Activated CD4-positive, alpha-beta memory T cell treated with anti-CD3 and anti-CD28 coated beads for 36 hours (primary cell): ENCODE data around the gene MARVELD1. TPM values are rescaled to one million over a fixed set of nuclear protein-coding genes. Genes with fewer than 3 reads are reported as not detected.

Experiments used
- CTCF ChIA-PET: fragments of 350-600 bp; sonication (Branson Sonifier 250); formaldehyde crosslinking; loops from one replicate; lab custom pipeline; 2021; ENCODE audit warnings: antibody characterized with exemption, inconsistent platforms; lab: Charles Lee
- POLR2A ChIA-PET: fragments of 350-600 bp; sonication (Branson Sonifier 250); formaldehyde crosslinking; loops from one replicate; lab custom pipeline; 2021; ENCODE audit warnings: antibody characterized with exemption; lab: Charles Lee
- DNase-seq: peaks from one replicate; pipeline ENCODE4 v3.0.0-alpha.2; 2020
- H3K27ac Mint-ChIP-seq: one replicate; pipeline ENCODE4 v1.8.0; 2021; ENCODE audit warnings: mixed read lengths
- H3K27me3 Mint-ChIP-seq: one replicate; pipeline ENCODE4 v1.8.0; 2021; ENCODE audit warnings: mixed read lengths
- H3K36me3 Mint-ChIP-seq: one replicate; pipeline ENCODE4 v1.8.0; 2021; ENCODE audit warnings: mixed read lengths
- H3K4me1 Mint-ChIP-seq: one replicate; pipeline ENCODE4 v1.8.0; 2021; ENCODE audit warnings: low read depth, mixed read lengths
- H3K4me3 Mint-ChIP-seq: one replicate; pipeline ENCODE4 v1.8.0; 2021; ENCODE audit warnings: mild to moderate bottlenecking, mixed read lengths
- H3K9me3 Mint-ChIP-seq: one replicate; pipeline ENCODE4 v1.8.0; 2021; ENCODE audit warnings: mixed read lengths
- intact Hi-C: fragments of 100-400 bp; cut with micrococcal nuclease; formaldehyde crosslinking; loops from one replicate; pipeline ENCODE4 v1.15.1; 2023
- total RNA-seq, 2 experiments: library from RNA; stranded (reverse); gene quantifications; one replicate each; pipeline ENCODE4 v1.2.3, GENCODE V29; 2021

MARVELD1 gene
- 1 to 10 TPM; 2.9 to 4.0 TPM for total RNA-seq

DNA sequence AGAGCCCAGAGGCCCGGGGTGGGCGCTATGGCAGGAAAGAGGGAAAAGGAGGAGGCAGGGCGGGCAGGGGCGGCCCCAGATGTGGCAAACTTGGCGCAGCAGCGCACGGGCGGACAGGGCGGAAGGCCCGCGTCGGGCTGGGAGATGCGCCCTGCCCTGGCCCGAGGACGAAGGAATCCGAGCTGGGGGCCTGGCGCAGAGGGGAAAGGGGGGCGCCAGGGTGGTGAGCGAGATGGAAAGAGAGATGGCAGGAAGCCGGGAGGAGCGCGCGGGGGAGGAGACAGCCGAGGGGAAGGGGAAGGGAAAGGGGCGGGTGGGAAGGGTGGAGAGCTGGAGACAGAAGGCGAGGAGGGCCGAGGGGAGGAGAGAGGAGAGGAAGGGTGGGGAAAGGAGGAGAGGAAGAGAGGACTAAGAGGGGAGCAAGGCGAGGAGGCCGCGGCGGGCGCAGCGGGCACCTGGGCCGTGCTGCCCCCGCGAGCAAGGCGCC is at the start of gene MARVELD1:
Gene MARVELD1 (plus strand): TSS at position 392 of the 487 bp plus-strand sequence. CDS start 147 bp downstream, outside the sequence.
- no peaks in the 10 kb centered on the region for H3K36me3 Mint-ChIP-seq
- intact Hi-C loops = no loop called here
- POLR2A ChIA-PET = interaction anchor here (1.0 to 1.9 kb wide), 5 partner anchors 11 to 23 kb away, joined by 3 to 5 read pairs (median 4); partner anchors contain the start of gene ZFYVE27
- H3K27me3 Mint-ChIP-seq = peaks cover 8% of the 10 kb centered on the region
- H3K4me1 Mint-ChIP-seq = peaks cover 7% of the 10 kb centered on the region
- H3K4me3 Mint-ChIP-seq = peak within 1 kb of the TSS; percentile 97
- DNase-seq = peak; percentile 20
- H3K27ac Mint-ChIP-seq = peak within 1 kb of the TSS; percentile 82
- CTCF ChIA-PET = interaction anchor here (1.0 to 20.3 kb wide), 5 partner anchors 9 to 36 kb away, joined by 3 to 588 read pairs (median 7); partner anchors contain the start of gene ZFYVE27
- H3K9me3 Mint-ChIP-seq = no peaks in the 10 kb centered on the region

DNA sequence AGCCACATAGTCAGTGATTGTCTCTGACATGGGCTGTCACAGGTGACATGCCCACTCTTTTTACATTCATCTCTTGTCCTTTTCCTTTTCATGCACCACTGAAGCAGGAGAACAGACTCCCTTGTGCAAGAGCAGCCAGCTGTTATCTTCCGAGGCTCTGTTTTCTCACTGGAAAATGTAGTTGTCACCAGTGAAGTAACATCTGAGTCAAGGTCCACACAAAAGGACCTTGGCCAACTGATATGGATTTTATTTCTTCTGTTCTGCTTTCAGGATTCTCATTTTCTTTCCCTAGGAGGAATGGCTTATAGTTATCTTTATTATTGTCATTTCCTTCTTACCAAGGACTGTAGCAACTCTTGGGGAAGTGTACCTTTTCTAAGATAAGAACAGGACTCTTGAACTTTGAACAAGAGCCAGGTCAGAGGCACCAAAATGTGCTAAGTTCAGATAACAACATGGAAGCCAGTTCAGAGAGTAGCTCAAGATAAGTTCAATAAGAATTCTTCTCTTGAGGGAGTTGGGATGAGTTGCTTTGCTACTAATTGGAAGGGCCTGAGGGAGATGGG is 49.2 kb upstream of the MARVELD1 start:
- H3K27me3 Mint-ChIP-seq = no peaks in the 10 kb centered on the region
- POLR2A ChIA-PET = no interaction called here
- H3K27ac Mint-ChIP-seq = no peak overlapping the region
- CTCF ChIA-PET = interaction anchor here (0.9 to 1.4 kb wide), 2 partner anchors 12 to 93 kb away, joined by 3 to 7 read pairs; no protein-coding TSS in a partner anchor
- no peaks in the 10 kb centered on the region for H3K4me1 Mint-ChIP-seq
- intact Hi-C loops = no loop called here
- no peaks in the 10 kb centered on the region for H3K9me3 Mint-ChIP-seq
- H3K36me3 Mint-ChIP-seq = peaks cover 25% of the 10 kb centered on the region
- no peak for DNase-seq
- no peak overlapping the region for H3K4me3 Mint-ChIP-seq

DNA sequence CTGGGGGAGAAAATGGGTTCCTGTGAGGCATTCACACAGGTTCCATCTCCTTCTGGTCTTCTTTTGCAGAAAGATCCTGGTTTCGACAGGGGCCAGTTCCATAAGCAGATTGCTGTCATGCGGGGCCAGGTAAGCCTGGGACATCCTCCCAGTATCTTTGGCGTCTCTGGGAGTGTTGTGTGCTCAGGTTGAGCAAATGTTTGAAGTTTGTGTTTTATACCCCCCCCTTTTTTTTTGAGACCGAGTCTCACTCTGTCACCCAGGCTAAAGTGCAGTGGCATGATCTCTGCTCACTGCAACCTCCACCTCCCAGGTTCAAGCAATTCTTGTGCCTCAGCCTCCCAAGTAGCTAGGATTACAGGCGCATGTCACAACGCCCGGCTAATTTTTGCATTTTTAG is 46.5 kb upstream of the MARVELD1 start:
- no peak overlapping the region for H3K27ac Mint-ChIP-seq
- H3K4me1 Mint-ChIP-seq = no peaks in the 10 kb centered on the region
- ChIA-PET CTCF (interaction anchor here (1.2 to 1.3 kb wide), 2 partner anchors 9 to 14 kb away, joined by 3 to 4 read pairs; no protein-coding TSS in a partner anchor), POLR2A (no interaction called here)
- intact Hi-C loops = no loop called here
- H3K36me3 Mint-ChIP-seq = peaks cover 23% of the 10 kb centered on the region
- no peak overlapping the region for H3K4me3 Mint-ChIP-seq
- H3K27me3 Mint-ChIP-seq = no peaks in the 10 kb centered on the region
- DNase-seq = no peak
- H3K9me3 Mint-ChIP-seq = no peaks in the 10 kb centered on the region

DNA sequence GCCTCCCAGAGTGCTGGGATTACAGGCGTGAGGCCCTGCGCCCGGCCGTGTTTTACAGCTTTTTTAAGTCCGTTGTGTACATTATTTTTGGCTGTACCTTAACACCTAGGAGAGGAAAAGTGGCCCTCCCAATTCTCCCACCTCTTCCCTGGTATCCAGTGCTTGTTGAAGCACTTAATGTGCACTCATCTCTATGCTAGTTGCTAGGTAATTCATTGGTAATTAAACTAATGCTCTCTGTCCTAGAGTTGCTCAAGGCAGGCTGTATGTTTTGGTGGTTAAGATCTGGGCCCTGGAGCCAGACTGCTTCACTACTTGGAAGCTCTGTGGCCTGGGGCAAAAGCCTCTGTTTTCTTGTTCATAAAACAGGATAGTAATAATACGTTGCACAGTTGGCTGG is 46.1 kb upstream of the MARVELD1 start:
- ChIA-PET CTCF (interaction anchor here (1.2 to 1.3 kb wide), 2 partner anchors 9 to 15 kb away, joined by 3 to 4 read pairs; no protein-coding TSS in a partner anchor), POLR2A (no interaction called here)
- Mint-ChIP-seq H3K36me3 (peaks cover 21% of the 10 kb centered on the region), H3K27ac (no peak overlapping the region), H3K9me3 (no peaks in the 10 kb centered on the region), H3K4me1 (no peaks in the 10 kb centered on the region), H3K27me3 (no peaks in the 10 kb centered on the region), H3K4me3 (no peak overlapping the region)
- no peak for DNase-seq
- intact Hi-C loops = no loop called here

DNA sequence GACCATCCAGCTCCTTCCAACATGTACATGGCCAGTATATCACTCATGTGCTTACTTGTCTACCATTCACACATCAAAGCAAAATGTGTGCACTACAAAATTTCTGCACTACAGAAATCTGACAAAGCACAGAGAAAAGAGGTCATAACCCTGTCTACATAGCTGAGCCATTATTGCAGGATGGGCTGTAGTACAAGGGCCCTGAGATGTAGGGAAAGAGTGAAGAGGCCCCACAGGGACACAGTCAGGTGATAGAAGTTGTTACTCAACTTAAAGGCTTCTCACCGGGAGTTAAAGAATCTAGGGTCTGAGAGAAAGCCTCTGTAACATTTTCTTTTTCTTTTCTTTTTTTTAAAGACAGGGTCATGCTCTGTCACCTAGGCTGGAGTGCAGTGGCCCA is 44.0 kb upstream of the MARVELD1 start:
- POLR2A ChIA-PET = no interaction called here
- Mint-ChIP-seq H3K27me3 (no peaks in the 10 kb centered on the region), H3K4me3 (no peak overlapping the region), H3K4me1 (peaks cover 2% of the 10 kb centered on the region), H3K36me3 (peaks cover 22% of the 10 kb centered on the region), H3K9me3 (no peaks in the 10 kb centered on the region), H3K27ac (no peak overlapping the region)
- intact Hi-C loops = no loop called here
- no peak for DNase-seq
- CTCF ChIA-PET = interaction anchor here (1.5 kb wide), 1 partner anchor 62 kb away, joined by 4 read pairs; no protein-coding TSS in a partner anchor

DNA sequence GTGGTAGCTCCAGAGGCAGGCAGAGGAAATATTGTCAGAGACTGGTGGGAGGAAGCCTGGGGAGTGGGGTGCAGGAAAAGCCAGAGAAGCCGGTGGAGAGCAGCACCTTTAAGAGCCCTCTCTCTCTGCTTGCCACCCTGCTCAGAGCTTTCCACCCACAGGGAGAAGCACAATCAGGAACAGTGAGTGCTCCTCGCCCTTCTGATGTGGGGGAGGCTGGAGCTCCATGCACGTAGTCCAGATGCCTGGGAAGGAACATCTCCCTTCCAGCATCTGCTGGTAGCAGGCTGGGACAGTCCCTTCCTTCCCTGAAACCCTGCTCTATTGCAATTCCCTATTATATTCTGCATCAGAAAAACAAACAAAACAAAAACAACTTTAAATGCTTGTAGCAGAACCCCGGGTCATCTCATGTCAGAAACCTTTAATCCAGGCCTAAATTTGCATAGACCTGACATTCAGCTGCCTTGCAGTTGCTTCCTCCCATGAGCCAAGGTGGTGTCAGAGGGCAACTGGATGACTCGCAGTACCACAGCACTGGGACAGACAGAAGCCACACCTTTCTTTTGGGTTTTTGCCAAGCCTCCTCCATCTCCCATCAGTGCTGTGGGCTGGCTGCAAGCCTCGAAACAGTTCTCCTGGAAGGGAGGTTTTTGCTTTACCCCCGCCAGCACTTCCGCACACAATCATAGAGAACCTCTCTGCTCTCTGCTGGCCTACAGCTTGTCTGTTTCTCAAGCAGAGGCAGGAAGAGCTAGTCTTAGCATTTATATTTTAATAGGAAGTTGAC is 39.6 kb upstream of the MARVELD1 start:
- Mint-ChIP-seq H3K9me3 (no peaks in the 10 kb centered on the region), H3K4me1 (peaks cover 6% of the 10 kb centered on the region), H3K27ac (no peak overlapping the region), H3K4me3 (no peak overlapping the region), H3K36me3 (peaks cover 18% of the 10 kb centered on the region), H3K27me3 (no peaks in the 10 kb centered on the region)
- ChIA-PET POLR2A (interaction anchor here (0.5 to 1.5 kb wide), 2 partner anchors 9 to 35 kb away, joined by 3 read pairs; no protein-coding TSS in a partner anchor), CTCF (interaction anchor here (1.2 to 5.4 kb wide), 3 partner anchors 14 to 102 kb away, joined by 3 to 51 read pairs (median 43); partner anchors contain the start of genes AVPI1 and ZFYVE27)
- DNase-seq = peak; percentile 39
- intact Hi-C loops = no loop called here

DNA sequence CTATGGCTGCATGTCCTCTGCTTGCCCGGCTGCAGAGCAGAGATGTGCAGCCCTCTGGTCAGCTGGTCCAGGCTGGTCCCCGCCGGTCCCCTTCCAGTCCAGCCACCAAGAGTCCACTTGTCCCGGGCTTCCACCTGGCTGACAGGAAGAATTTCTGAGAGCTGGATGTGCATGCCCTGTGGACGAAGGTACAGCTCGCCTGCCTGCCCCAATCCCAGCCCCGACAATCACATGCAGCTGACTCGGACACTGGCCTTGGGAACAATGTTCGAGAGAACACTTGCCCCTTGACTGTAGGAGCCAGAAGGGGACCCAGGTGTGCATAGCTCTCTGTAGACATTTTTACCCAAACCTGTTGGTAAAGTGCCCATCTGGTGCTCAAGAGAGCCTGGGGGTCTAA is 38.3 kb upstream of the MARVELD1 start:
- Mint-ChIP-seq H3K36me3 (peaks cover 18% of the 10 kb centered on the region), H3K9me3 (no peaks in the 10 kb centered on the region), H3K27me3 (no peaks in the 10 kb centered on the region), H3K4me3 (no peak overlapping the region), H3K27ac (no peak overlapping the region), H3K4me1 (peaks cover 6% of the 10 kb centered on the region)
- CTCF ChIA-PET = interaction anchor here (1.2 to 5.4 kb wide), 5 partner anchors 12 to 104 kb away, joined by 3 to 51 read pairs (median 14); partner anchors contain the start of genes AVPI1 and ZFYVE27
- intact Hi-C loops = no loop called here
- POLR2A ChIA-PET = no interaction called here
- no peak for DNase-seq

DNA sequence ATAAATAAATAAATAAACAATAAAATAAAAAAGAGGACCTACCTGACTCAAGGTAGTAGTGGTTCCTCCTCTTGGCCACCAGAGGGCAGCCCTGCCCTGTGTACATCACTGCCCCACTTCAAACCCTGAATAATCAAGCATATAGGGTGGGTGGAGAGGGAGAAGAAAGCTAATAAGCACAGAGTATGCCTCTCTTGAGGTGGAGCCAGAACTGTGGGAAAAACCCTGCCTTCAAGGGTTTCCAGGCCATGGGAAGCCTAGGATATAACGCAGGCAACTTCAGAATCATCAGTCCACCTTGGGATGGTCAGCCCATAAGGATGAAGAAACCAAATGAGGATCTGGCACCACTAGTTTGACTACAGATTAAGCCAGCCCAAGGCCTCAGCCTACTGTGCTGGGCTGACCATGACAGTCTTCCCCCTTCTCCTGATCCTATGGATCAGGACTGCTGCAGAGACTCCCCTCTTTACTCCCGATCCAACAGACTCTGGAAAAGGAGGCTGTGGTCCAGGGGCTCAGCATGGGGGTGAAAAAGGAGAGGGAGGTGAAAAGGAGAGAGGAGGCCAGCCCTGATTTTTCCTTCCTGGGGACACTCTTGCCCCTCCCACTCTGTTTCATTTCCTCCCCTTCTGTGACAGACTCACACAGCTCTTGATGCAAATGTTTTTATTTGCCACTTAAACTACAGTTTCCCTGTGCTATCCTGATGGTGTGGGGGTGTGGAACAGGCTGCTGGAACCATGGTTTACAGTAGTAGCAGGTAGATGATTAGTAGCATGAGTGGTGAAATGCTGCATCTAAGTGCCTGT is 36.6 kb upstream of the MARVELD1 start:
- peaks cover 6% of the 10 kb centered on the region for H3K4me1 Mint-ChIP-seq
- intact Hi-C loops = loop anchor here (1.0 kb wide), 2 partner anchors 24 to 54 kb away; no protein-coding TSS in a partner anchor
- CTCF ChIA-PET = interaction anchor here (0.6 to 5.4 kb wide), 19 partner anchors 10 to 105 kb away, joined by 3 to 51 read pairs (median 4); partner anchors contain the start of genes AVPI1, MARVELD1 and ZFYVE27
- H3K27ac Mint-ChIP-seq = no peak overlapping the region
- no peak overlapping the region for H3K4me3 Mint-ChIP-seq
- POLR2A ChIA-PET = no interaction called here
- DNase-seq = peak; percentile 51
- H3K27me3 Mint-ChIP-seq = no peaks in the 10 kb centered on the region
- no peaks in the 10 kb centered on the region for H3K9me3 Mint-ChIP-seq
- H3K36me3 Mint-ChIP-seq = peaks cover 17% of the 10 kb centered on the region

DNA sequence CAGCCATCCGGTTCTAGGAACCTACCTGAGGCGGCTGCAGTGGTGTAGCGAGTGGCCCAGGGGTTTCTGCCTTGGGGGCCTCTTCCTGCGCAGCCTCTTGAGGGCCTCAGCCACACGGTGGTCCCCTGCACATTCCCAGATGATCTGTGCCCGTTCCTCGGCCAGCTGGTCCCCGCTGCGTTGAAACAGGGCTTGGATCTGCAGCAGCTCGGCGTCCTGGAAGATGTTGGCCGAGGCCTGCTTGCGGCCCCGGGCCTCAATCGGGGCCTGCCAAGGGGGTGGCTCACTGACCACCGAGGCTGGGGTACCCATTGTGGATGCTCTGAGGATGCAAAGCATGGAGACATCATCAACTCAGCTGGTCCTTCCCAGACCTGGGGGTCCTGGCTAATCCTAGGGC is 33.9 kb upstream of the MARVELD1 start:
- no peak overlapping the region for H3K27ac Mint-ChIP-seq
- DNase-seq = no peak
- no peak overlapping the region for H3K4me3 Mint-ChIP-seq
- H3K4me1 Mint-ChIP-seq = peaks cover 3% of the 10 kb centered on the region
- peaks cover 4% of the 10 kb centered on the region for H3K36me3 Mint-ChIP-seq
- POLR2A ChIA-PET = interaction anchor here (0.9 kb wide), 1 partner anchor 22 kb away, joined by 3 read pairs; no protein-coding TSS in a partner anchor
- no peaks in the 10 kb centered on the region for H3K9me3 Mint-ChIP-seq
- intact Hi-C loops = no loop called here
- CTCF ChIA-PET = interaction anchor here (0.6 to 3.4 kb wide), 4 partner anchors 22 to 134 kb away, joined by 3 to 17 read pairs (median 4); no protein-coding TSS in a partner anchor
- no peaks in the 10 kb centered on the region for H3K27me3 Mint-ChIP-seq

DNA sequence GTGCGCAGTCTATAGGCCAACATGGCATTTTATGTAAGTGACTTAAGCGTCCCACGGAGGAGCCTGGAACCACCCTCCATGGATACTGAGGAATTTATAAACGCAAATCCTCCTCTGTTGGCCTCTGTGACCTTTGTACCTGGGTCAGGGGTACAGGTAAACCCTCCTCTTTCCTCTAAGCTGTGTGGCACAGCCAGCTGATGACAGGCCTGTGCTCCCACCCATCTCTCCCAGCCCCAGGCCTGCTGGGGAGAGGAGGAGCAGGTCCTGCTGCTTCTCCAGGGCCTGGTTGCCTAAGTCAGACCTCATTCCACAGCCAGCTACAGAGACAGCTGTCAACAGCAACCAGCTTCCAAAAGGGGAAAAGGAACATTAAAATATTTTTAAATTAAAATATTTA is 31.5 kb upstream of the MARVELD1 start:
- CTCF ChIA-PET = interaction anchor here (1.2 kb wide), 1 partner anchor 346 kb away, joined by 3 read pairs; no protein-coding TSS in a partner anchor
- Mint-ChIP-seq H3K27ac (no peak overlapping the region), H3K36me3 (no peaks in the 10 kb centered on the region), H3K9me3 (no peaks in the 10 kb centered on the region), H3K4me3 (no peak overlapping the region), H3K27me3 (no peaks in the 10 kb centered on the region), H3K4me1 (peaks cover 7% of the 10 kb centered on the region)
- POLR2A ChIA-PET = no interaction called here
- no peak for DNase-seq
- intact Hi-C loops = no loop called here
